Measurements from ENCODE around the gene CLP1.
A peak's percentile ranks its signal among the peaks of the same experiment; 100 is the strongest.

CLP1 gene

GRCh38 chr11:57657194-57658022 lies at the start of gene CLP1:
Gene CLP1 (plus strand): TSS chr11:57657762. CDS start chr11:57659477, 1,715 bp downstream.
- ChIA-PET POLR2A (interaction anchor here (0.5 to 0.6 kb wide), 2 partner anchors 10 to 1971 kb away, joined by 3 to 10 read pairs; no protein-coding TSS in a partner anchor), CTCF (interaction anchor here (0.7 to 2.1 kb wide), 3 partner anchors 13 to 174 kb away, joined by 3 to 13 read pairs (median 5); partner anchors contain the start of gene UBE2L6)
- peak; percentile 96 for DNase-seq (ENCODE audit: extremely low spot score)
- TF ChIP-seq, protein P1, sequence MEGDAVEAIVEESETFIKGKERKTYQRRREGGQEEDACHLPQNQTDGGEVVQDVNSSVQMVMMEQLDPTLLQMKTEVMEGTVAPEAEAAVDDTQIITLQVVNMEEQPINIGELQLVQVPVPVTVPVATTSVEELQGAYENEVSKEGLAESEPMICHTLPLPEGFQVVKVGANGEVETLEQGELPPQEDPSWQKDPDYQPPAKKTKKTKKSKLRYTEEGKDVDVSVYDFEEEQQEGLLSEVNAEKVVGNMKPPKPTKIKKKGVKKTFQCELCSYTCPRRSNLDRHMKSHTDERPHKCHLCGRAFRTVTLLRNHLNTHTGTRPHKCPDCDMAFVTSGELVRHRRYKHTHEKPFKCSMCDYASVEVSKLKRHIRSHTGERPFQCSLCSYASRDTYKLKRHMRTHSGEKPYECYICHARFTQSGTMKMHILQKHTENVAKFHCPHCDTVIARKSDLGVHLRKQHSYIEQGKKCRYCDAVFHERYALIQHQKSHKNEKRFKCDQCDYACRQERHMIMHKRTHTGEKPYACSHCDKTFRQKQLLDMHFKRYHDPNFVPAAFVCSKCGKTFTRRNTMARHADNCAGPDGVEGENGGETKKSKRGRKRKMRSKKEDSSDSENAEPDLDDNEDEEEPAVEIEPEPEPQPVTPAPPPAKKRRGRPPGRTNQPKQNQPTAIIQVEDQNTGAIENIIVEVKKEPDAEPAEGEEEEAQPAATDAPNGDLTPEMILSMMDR (IDR thresholded peaks at IDR 0.05; ENCODE audit: control extremely low read depth, extremely low read depth, low read depth, missing control alignments) = no peak

- ChIA-PET CTCF (interaction anchor here (1.2 kb wide), 1 partner anchor 34 kb away, joined by 5 read pairs; no protein-coding TSS in a partner anchor), POLR2A (no interaction called here)
- DNase-seq (ENCODE audit: extremely low spot score) = no peak
- TF ChIP-seq, protein P1 (IDR thresholded peaks at IDR 0.05; ENCODE audit: control extremely low read depth, extremely low read depth, low read depth, missing control alignments) = no peak
Observed at GRCh38 chr11:57610170-57610569, 47.4 kb upstream of the CLP1 start.

DNA sequence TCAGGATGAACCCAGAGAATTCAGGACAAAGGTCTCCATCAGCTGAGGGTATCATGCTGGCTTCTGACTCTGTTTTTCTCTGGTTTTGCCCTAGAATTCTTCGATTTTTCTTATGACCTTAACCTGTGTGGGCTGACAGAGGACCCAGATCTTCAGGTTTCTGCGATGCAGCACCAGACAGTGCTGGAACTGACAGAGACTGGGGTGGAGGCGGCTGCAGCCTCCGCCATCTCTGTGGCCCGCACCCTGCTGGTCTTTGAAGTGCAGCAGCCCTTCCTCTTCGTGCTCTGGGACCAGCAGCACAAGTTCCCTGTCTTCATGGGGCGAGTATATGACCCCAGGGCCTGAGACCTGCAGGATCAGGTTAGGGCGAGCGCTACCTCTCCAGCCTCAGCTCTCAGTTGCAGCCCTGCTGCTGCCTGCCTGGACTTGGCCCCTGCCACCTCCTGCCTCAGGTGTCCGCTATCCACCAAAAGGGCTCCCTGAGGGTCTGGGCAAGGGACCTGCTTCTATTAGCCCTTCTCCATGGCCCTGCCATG lies 43.3 kb upstream of the CLP1 start:
- TF ChIP-seq, protein P1 (IDR thresholded peaks at IDR 0.05; ENCODE audit: control extremely low read depth, extremely low read depth, low read depth, missing control alignments) = no peak
- CTCF ChIA-PET = interaction anchor here (1.8 kb wide), 1 partner anchor 30 kb away, joined by 6 read pairs; no protein-coding TSS in a partner anchor
- no peak for DNase-seq (ENCODE audit: extremely low spot score)
- POLR2A ChIA-PET = no interaction called here

DNA sequence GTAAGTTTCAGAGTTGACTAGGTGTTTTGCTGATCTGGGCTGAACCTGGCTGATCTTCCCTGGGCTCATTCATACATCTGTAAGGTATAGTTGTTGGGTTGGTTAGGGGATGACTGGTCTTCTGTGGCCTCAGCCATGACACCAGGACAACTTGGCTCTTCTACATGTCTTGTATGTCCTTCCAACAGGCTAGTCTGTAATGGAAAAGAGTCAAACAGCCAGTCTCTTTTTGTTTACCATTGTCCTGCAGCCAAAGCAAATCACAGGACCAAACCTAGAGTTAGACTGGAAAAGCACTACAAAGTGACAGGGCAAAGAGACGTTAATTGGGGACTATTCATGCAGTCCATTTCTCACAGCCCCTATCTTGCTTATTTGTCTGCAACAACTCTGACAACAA lies 42.3 kb upstream of the CLP1 start:
- no peak for DNase-seq (ENCODE audit: extremely low spot score)
- CTCF ChIA-PET = interaction anchor here (1.8 kb wide), 1 partner anchor 29 kb away, joined by 6 read pairs; no protein-coding TSS in a partner anchor
- TF ChIP-seq, protein P1 (IDR thresholded peaks at IDR 0.05; ENCODE audit: control extremely low read depth, extremely low read depth, low read depth, missing control alignments) = no peak
- POLR2A ChIA-PET = no interaction called here

DNA sequence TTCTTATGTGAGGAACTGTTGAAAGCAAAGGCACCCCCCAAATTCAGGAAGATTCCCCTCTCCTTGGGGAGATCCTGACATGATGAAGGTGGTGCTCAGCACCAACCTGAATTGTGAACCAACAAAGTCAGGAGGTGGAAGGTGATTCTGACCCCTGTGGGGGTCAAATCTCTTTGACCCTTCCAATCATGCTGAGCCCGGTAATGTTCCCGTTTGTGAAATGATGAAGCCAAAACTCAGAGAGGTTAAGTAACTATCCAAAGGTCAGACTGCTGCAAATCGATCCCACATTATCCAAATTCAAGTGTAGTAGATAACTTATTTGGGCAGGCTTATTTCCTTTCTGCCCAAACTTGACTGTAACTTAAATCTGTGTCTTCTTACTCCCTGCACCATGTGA lies 41.0 kb upstream of the CLP1 start:
- DNase-seq (ENCODE audit: extremely low spot score) = no peak
- POLR2A ChIA-PET = no interaction called here
- CTCF ChIA-PET = no interaction called here
- TF ChIP-seq, protein P1 (IDR thresholded peaks at IDR 0.05; ENCODE audit: control extremely low read depth, extremely low read depth, low read depth, missing control alignments) = no peak

DNA sequence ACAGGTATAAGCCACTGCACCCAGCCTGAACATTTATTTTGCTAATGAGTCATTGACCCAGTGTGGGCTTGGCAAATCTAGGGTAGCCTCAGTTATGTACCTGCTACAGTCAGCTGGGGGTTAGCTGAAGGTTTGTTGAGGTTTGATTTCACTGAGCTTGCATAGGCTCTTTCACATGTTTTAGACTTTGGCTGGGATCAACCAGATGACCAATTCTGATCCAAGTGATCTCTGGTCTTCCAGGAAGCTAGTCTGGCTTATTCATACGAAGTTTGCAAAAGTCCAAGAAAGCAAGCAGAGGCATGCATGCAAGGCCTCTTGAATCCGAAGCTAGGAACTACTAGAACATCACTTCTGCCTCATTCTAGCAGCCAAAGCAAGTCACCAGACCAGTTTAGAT lies 39.1 kb upstream of the CLP1 start:
- TF ChIP-seq, protein P1 (IDR thresholded peaks at IDR 0.05; ENCODE audit: control extremely low read depth, extremely low read depth, low read depth, missing control alignments) = no peak
- ChIA-PET POLR2A (no interaction called here), CTCF (interaction anchor here (0.7 to 1.9 kb wide), 4 partner anchors 9 to 50 kb away, joined by 3 to 6 read pairs (median 4); partner anchors contain the start of gene UBE2L6)
- no peak for DNase-seq (ENCODE audit: extremely low spot score)

All from GM10248 (cell line).